Common myeloid progenitor, CD34-positive (primary cell): ENCODE results near the gene RAC3.

Experiments
- CTCF ChIA-PET: fragments of 350-600 bp; sonication (Branson Sonifier 250); formaldehyde crosslinking; loops from one replicate; lab custom pipeline; 2021; ENCODE audit warnings: antibody characterized with exemption; lab: Charles Lee
- POLR2A ChIA-PET: fragments of 350-600 bp; sonication (Branson Sonifier 250); formaldehyde crosslinking; loops from one replicate; lab custom pipeline; 2021; ENCODE audit warnings: antibody characterized with exemption; lab: Charles Lee
- DNase-seq, 3 donors: peaks; one replicate each; pipeline versions ENCODE4 v3.0.0 to v3.0.0-alpha.2; 2013
- H3K27ac ChIP-seq, 2 experiments: 1 replicate in 1 of 2; 2 replicates in 1 of 2; pipeline ENCODE4 v1.7.0; 2013; ENCODE audit warnings: inconsistent platforms in 2 of 2, low read length in 2 of 2, mild to moderate bottlenecking in 2 of 2, low read depth in 1 of 2, moderate library complexity in 1 of 2; ENCODE audit not compliant: severe bottlenecking in 2 of 2, insufficient read depth in 1 of 2, poor library complexity in 1 of 2
- H3K27me3 ChIP-seq, 5 experiments: replicated peaks in 2 of 5; 1 replicate in 3 of 5; 2 replicates in 2 of 5; pipeline versions ENCODE4 v1.6.1 to v1.7.0; 2013; ENCODE audit warnings: low read length in 4 of 5, mild to moderate bottlenecking in 2 of 5, moderate library complexity in 2 of 5, inconsistent platforms in 1 of 5; ENCODE audit not compliant: insufficient read depth in 5 of 5, control insufficient read depth in 4 of 5
- H3K36me3 ChIP-seq, 4 experiments: 1 replicate in 2 of 4; 2 replicates in 2 of 4; pipeline versions ENCODE4 v1.6.1 to v1.7.0; 2013; ENCODE audit warnings: low read length in 3 of 4, control low read depth in 1 of 4, mild to moderate bottlenecking in 1 of 4; ENCODE audit not compliant: control insufficient read depth in 4 of 4, insufficient read depth in 4 of 4
- H3K4me1 ChIP-seq, 4 experiments: 1 replicate in 3 of 4; 2 replicates in 1 of 4; pipeline versions ENCODE4 v1.6.1 to v1.7.1; 2013; ENCODE audit warnings: low read length in 3 of 4, mild to moderate bottlenecking in 3 of 4, control low read depth in 1 of 4, inconsistent platforms in 1 of 4, moderate library complexity in 1 of 4; ENCODE audit not compliant: control insufficient read depth in 4 of 4, insufficient read depth in 4 of 4; ENCODE audit errors: control extremely low read depth in 1 of 4
- H3K4me3 ChIP-seq, 7 experiments: 1 replicate in 4 of 7; 2 replicates in 3 of 7; pipeline versions ENCODE4 v1.5.1 to v1.7.0; 2013; ENCODE audit warnings: mild to moderate bottlenecking in 7 of 7, low read length in 6 of 7, moderate library complexity in 6 of 7, inconsistent platforms in 2 of 7, low read depth in 2 of 7, control low read depth in 1 of 7; ENCODE audit not compliant: insufficient read depth in 4 of 7, control insufficient read depth in 1 of 7; ENCODE audit errors: extremely low read depth in 1 of 7
- H3K9me3 ChIP-seq, 5 experiments: 1 replicate in 4 of 5; 2 replicates in 1 of 5; pipeline versions ENCODE4 v1.6.1 to v1.7.1; 2013; ENCODE audit warnings: low read length in 4 of 5, mild to moderate bottlenecking in 2 of 5, inconsistent platforms in 1 of 5, low read depth in 1 of 5, moderate library complexity in 1 of 5; ENCODE audit not compliant: control insufficient read depth in 4 of 5, insufficient read depth in 2 of 5; ENCODE audit errors: control extremely low read depth in 1 of 5
- WGBS: methylation state at CpG from one replicate; pipeline ENCODE4 v1.1.5; 2013; ENCODE audit not compliant: insufficient coverage; 5-methylcytosine and 5-hydroxymethylcytosine counted together

Gene RAC3

DNA sequence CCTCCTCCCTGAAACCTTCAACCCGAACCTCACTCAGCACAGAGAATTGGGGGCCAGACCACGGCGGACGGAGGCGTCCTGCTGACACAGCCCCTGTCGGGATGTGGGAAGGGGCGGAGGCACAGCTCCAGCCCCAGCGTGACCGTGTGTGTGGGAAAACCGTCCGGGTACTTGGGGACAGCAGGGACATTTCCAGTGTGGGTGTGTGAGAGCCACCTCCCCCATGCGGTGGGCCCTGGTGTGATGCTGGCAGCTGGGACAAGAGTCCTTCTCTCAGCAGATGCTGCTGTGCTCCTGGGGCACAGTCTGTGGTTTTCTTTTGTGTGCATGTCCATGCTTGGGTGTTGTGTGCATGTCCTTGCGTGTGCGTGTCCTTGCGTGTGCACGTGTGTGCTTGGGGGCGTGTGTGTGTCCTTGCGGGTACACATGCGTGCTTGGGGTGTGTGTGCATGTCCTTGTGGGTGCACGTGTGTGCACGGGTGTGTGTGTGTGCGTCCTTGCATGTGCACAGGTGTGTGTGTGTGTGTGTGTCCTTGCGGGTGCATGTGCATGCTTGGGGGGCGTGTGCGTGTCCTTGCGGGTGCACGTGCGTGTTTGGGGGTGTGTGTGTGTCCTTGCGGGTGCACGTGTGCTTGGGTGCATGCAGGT lies 25.7 kb upstream of the RAC3 start:
- no peak for DNase-seq
- 97% methylated on average over 20 of the region's 30 CpGs for WGBS
- no peaks in the 10 kb centered on the region for H3K36me3 ChIP-seq
- H3K4me3 ChIP-seq: no peak overlapping the region
- H3K27me3 ChIP-seq: no peaks in the 10 kb centered on the region
- CTCF ChIA-PET: no interaction called here
- H3K4me1 ChIP-seq: peaks cover 0 to 21% (median 9%) of the 10 kb centered on the region in 4 experiments
- H3K27ac ChIP-seq: no peak overlapping the region
- POLR2A ChIA-PET: no interaction called here
- H3K9me3 ChIP-seq: no peaks in the 10 kb centered on the region

DNA sequence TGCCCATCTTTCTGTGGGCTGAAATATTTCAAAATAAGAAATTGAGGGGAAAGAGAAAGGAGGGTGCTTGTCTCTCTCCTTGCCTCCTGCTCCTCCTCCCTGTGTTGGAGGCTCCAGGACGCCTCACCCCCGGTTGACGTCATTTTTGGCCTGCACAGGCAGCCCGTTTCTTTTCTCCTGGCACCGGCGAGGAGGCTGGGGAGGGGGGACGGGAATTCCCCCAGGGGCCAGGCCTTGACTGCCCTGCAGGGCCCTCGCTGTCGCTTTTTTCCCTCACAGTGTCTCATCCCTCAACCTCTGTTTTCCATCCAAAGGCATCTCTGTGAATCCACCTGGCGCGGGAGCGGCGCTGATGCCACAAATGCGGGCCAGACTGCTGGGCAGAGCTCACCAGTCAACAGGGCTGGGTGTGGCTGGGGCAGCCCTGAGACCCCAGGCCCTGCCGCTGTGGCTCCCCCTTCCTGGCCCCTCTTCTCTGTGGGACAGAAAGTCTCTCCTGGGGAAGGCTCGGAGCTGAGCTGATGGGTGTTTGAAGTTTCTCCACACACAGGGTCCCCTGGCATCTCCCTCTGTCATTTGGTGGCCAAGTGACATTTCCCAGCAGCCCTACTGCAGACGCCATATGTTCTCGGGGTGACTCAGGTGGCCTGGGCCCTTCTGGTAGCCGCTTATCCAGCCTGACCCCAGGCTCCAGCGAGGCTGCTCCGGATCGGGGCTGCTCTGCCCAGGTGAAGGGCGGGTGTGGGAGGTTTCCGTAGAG lies 24.8 kb upstream of the RAC3 start:
- ChIA-PET CTCF (interaction anchor here (0.6 to 5.2 kb wide), 2 partner anchors 15 to 31 kb away, joined by 3 to 30 read pairs; partner anchors contain the start of genes CENPX and LRRC45), POLR2A (no interaction called here)
- no peak overlapping the region for H3K4me3 ChIP-seq
- 98% methylated on average over 22 of the region's 24 CpGs for WGBS
- no peak for DNase-seq
- peaks cover 0 to 26% (median 12%) of the 10 kb centered on the region in 4 experiments for H3K4me1 ChIP-seq
- peaks cover 0 to 2% (median under 1%) of the 10 kb centered on the region in 4 experiments for H3K36me3 ChIP-seq
- H3K9me3 ChIP-seq: no peaks in the 10 kb centered on the region
- no peak overlapping the region for H3K27ac ChIP-seq
- H3K27me3 ChIP-seq: no peaks in the 10 kb centered on the region

DNA sequence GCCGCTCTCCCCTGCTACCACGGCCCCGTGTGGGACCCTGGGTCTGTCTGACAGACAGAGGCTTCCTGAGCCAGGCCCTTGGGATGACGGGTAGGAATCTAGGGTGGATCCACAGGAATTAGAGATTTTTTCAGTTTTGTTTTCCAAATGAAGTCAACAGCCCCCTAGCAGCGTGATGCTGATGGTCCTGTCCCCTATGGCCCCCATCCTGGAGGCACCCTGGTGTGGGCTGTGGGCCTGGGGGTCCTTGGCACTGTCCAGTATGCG lies 24.3 kb upstream of the RAC3 start:
- no peak for DNase-seq
- 100% methylated on average over 5 of the region's 6 CpGs for WGBS
- ChIA-PET CTCF (interaction anchor here (0.6 to 5.2 kb wide), 2 partner anchors 14 to 32 kb away, joined by 3 to 30 read pairs; partner anchors contain the start of genes CENPX and LRRC45), POLR2A (no interaction called here)
- H3K4me1 ChIP-seq: peaks cover 0 to 31% (median 17%) of the 10 kb centered on the region in 4 experiments
- H3K4me3 ChIP-seq: no peak overlapping the region
- H3K27ac ChIP-seq: no peak overlapping the region
- H3K27me3 ChIP-seq: no peaks in the 10 kb centered on the region
- H3K36me3 ChIP-seq: peaks cover 0 to 2% (median 1%) of the 10 kb centered on the region in 4 experiments
- no peaks in the 10 kb centered on the region for H3K9me3 ChIP-seq

DNA sequence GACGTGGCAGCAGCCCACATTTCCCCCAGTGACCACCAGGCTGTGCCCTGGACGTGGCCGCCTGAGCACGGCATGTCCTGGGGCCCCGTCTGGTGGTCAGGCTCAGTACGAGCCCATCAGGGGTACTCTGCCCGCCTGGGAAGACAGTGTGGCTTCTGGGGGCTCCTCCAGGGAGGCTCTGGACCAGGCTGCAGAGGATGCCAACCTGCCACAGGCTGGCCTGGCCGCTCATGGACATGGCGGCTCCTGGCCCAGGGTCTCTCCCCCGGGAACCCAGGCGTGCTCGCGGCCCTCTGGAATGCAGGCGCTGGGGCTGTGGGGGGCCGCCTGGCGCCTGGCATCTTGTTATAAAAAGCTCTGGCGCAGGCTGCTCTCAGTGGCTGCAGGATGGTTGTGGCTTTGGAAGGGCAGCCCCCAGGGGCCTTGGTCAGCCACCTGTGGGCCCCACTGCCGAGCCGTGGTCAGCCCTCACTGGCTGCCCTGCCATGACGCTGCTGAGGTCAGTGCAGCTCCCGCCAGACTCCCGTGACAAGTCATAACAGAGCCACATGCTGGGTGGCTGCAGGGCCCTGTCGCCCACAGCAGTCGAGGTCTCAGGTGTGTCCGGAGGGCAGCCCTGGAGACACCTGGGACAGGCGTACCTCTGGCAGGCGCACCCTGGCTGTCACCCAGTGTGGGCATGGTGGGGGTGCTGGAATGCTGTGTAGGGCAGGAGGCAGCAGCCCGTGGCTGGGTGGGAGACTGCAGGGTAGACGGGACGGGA lies 23.8 kb upstream of the RAC3 start:
- WGBS: 95% methylated on average over 21 of the region's 30 CpGs
- Histone ChIP-seq H3K27me3 (no peaks in the 10 kb centered on the region), H3K4me3 (no peak overlapping the region), H3K9me3 (no peaks in the 10 kb centered on the region), H3K27ac (no peak overlapping the region), H3K4me1 (peaks cover 0 to 37% (median 22%) of the 10 kb centered on the region in 4 experiments), H3K36me3 (peaks cover 0 to 2% (median 1%) of the 10 kb centered on the region in 4 experiments)
- POLR2A ChIA-PET: no interaction called here
- no peak for DNase-seq
- CTCF ChIA-PET: interaction anchor here (5.2 kb wide), 1 partner anchor 14 kb away, joined by 30 read pairs; the partner anchor contains the start of genes CENPX and LRRC45

DNA sequence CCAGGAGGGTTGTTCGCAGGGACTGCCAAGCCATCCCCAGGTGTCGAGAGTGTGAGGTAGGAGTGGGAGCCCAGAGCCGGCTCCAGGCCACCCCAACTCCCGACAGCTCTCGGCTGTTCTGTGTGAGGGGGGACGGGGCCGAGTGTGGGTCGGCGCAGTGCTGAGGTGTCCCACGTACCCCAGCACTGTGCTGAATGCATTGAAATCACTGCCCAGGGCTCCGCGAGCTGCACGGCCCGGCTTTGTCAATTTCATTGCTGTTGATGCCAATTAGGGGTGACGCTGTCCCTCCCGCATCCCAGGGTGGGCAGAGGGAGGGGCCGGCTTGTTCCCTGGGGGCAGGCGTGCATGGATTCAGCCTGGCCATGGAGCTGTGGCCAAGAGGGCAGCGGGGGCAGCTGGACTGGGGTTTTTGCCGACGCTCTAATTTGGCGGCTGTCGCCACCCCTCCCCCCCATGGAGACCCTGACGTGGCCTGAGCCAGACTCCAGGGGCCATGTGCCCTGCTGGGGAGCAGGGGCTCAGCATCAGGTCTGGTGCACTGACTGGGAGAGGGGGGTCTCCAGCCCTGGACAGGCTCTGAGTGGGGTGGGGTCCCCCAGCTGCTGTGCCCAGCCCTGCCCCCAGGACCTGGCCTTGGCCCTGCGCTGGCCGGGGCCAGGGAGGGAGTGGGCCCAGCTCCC lies 23.1 kb upstream of the RAC3 start:
- H3K4me1 ChIP-seq: peaks cover 0 to 44% (median 28%) of the 10 kb centered on the region in 4 experiments
- over 99% methylated on average over 12 of the region's 26 CpGs for WGBS

DNA sequence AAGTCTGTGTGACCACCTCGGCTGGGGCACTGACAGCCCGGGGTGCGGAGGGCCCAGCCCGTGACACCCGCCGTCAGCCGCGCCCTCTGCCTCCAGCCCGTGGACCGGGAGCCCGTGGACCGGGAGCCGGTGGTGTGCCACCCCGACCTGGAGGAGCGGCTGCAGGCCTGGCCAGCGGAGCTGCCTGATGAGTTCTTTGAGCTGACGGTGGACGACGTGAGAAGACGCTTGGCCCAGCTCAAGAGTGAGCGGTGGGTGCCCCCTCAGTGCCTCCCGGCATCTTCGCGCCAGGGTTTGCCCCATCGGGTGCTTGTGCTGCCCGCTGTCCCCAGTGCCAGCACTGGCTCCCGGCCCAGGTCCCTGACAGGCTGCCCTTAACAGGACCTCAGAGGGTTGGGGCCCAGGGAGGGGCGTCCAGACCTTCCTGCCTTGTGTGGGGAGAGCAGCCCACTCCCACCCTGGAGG lies 22.5 kb upstream of the RAC3 start:
- DNase-seq: no peak
- peaks cover 0 to 47% (median 34%) of the 10 kb centered on the region in 4 experiments for H3K4me1 ChIP-seq
- H3K4me3 ChIP-seq: no peak overlapping the region
- H3K36me3 ChIP-seq: peaks cover 0 to 2% (median 1%) of the 10 kb centered on the region in 4 experiments
- POLR2A ChIA-PET: no interaction called here
- H3K27me3 ChIP-seq: no peaks in the 10 kb centered on the region
- no peaks in the 10 kb centered on the region for H3K9me3 ChIP-seq
- CTCF ChIA-PET: interaction anchor here (0.7 to 5.2 kb wide), 6 partner anchors 12 to 135 kb away, joined by 3 to 30 read pairs (median 4); partner anchors contain the start of genes CENPX and LRRC45
- 91% methylated on average over 24 of the region's 28 CpGs for WGBS
- no peak overlapping the region for H3K27ac ChIP-seq

More for the DNA sequence above, 23.1 kb upstream of the RAC3 start:
- Histone ChIP-seq H3K9me3 (no peaks in the 10 kb centered on the region), H3K27me3 (no peaks in the 10 kb centered on the region), H3K4me3 (no peak overlapping the region), H3K27ac (no peak overlapping the region), H3K36me3 (peaks cover 0 to 2% (median 1%) of the 10 kb centered on the region in 4 experiments)
- DNase-seq: no peak
- ChIA-PET POLR2A (no interaction called here), CTCF (interaction anchor here (1.7 to 5.2 kb wide), 3 partner anchors 13 to 53 kb away, joined by 5 to 30 read pairs (median 5); partner anchors contain the start of genes CENPX and LRRC45)
